Motor neuron (in vitro differentiated cells): ENCODE data around the gene INO80D. TPM values are rescaled to one million over a fixed set of nuclear protein-coding genes. Genes with fewer than 3 reads are reported as not detected.
"Not testable (repeated sequence)": the region's sequence is repeated elsewhere in the genome, so short reads cannot be mapped to it uniquely, and the experiment has no call there.

Experiments used
- ATAC-seq, 8 experiments: fragments of 200-7000 bp; cut with Tn5 transposase; replicated peaks in 6 of 8; 2 replicates each; pipeline ENCODE4 v1.8.0; 2021; ENCODE audit warnings: mild to moderate bottlenecking in 8 of 8, moderate library complexity in 8 of 8
- H3K27ac ChIP-seq, 2 donors: fragments of 250-450 bp; sonication (Bioruptor Pico); 2 replicates each; pipeline ENCODE4 v1.9.0; 2021; ENCODE audit warnings: antibody characterized with exemption in 2 of 2, mild to moderate bottlenecking in 2 of 2, moderate library complexity in 1 of 2
- H3K4me1 ChIP-seq, 2 donors: fragments of 250-450 bp; sonication (Bioruptor Pico); replicated peaks in 1 of 2; 2 replicates each; pipeline ENCODE4 v1.6.1; 2021; ENCODE audit warnings: antibody characterized with exemption in 2 of 2, mild to moderate bottlenecking in 2 of 2, moderate library complexity in 1 of 2
- H3K4me3 ChIP-seq, 5 donors: fragments of 250-450 bp; sonication (Bioruptor Pico); 2 replicates each; pipeline ENCODE4 v1.9.0; 2021; ENCODE audit warnings: antibody characterized with exemption in 5 of 5, mild to moderate bottlenecking in 5 of 5, moderate library complexity in 4 of 5
- WGBS, 10 experiments: fragments of 450-650 bp; shearing (Covaris generic); methylation state at CpG; one replicate each; pipeline ENCODE4 v1.0.0; 2022; 5-methylcytosine and 5-hydroxymethylcytosine counted together
- in situ Hi-C, 9 experiments: fragments of 400-800 bp; cut with MboI; loops; one replicate each; pipeline ENCODE4 v1.15.0; 2021; ENCODE audit warnings: low sequenced_read_pairs in 9 of 9, low pct_unique_long_range_greater_than_20kb in 2 of 9; ENCODE audit not compliant: unreplicated experiment in 9 of 9
- total RNA-seq, 8 experiments: library from RNA; unstranded; fragments of 300-600 nt; gene quantifications; 2 replicates each; pipeline versions ENCODE4 v1.2.3 to v1.2.4, GENCODE V29; 2022

The INO80D gene
- total RNA-seq, 8 experiments from 2014 or later = 5.8 to 15.3 (median 10.7) TPM

GRCh38 chr2:206079699-206080465, 6.1 kb downstream of the INO80D start:
- ATAC-seq = peak in 3 of 8 experiments; percentile 6 to 41 (median 22)
- in situ Hi-C loops = no loop called here

GRCh38 chr2:206077879-206078278, 8.1 kb downstream of the INO80D start:
- H3K4me1 ChIP-seq, H3K27ac ChIP-seq, in situ Hi-C loops, ATAC-seq, H3K4me3 ChIP-seq: not testable (repeated sequence)
- 67 to 100% (median 96%) methylated on average over 1 to 4 of the region's 5 CpGs; no CpG with 5 or more reads in 3 of the 10 experiments for WGBS, 10 experiments

More at GRCh38 chr2:206079699-206080465, 6.1 kb downstream of the INO80D start:
- Histone ChIP-seq H3K4me3 (no peak overlapping the region), H3K27ac (no peak overlapping the region), H3K4me1 (no peaks in the 10 kb centered on the region)
- WGBS, 10 experiments = 54 to 84% (median 70%) methylated on average over 2 to 7 of the region's 9 CpGs; no CpG with 5 or more reads in 1 of the 10 experiments

- 100% methylated on average over 1 of the region's 1 CpG; no CpG with 5 or more reads in 2 of the 10 experiments for WGBS, 10 experiments
- in situ Hi-C loops = no loop called here
- Histone ChIP-seq H3K4me3 (no peak overlapping the region), H3K27ac (no peak overlapping the region), H3K4me1 (no peaks in the 10 kb centered on the region)
- ATAC-seq = no peak
Measured at GRCh38 chr2:206075113-206075512, 10.9 kb downstream of the INO80D start.

- 22 to 80% (median 70%) methylated on average over 1 of the region's 1 CpG; no CpG with 5 or more reads in 6 of the 10 experiments for WGBS, 10 experiments
- peak in 1 of 8 experiments; percentile 14 for ATAC-seq
- in situ Hi-C loops = no loop called here
- no peak overlapping the region for H3K4me3 ChIP-seq
- H3K4me1 ChIP-seq = no peaks in the 10 kb centered on the region
- H3K27ac ChIP-seq = no peak overlapping the region
Measured at GRCh38 chr2:206071807-206072206, 14.2 kb downstream of the INO80D start.

GRCh38 chr2:206069417-206069816, 16.6 kb downstream of the INO80D start:
- Histone ChIP-seq H3K4me3 (no peak overlapping the region), H3K27ac (no peak overlapping the region), H3K4me1 (no peaks in the 10 kb centered on the region)
- ATAC-seq = no peak
- in situ Hi-C loops = no loop called here
- 78 to 100% (median 95%) methylated on average over 1 to 2 of the region's 2 CpGs; no CpG with 5 or more reads in 2 of the 10 experiments for WGBS, 10 experiments

GRCh38 chr2:206068207-206068606, 17.8 kb downstream of the INO80D start:
- in situ Hi-C loops = no loop called here
- no peak for ATAC-seq
- no peak overlapping the region for H3K4me3 ChIP-seq
- WGBS, 10 experiments = 100% methylated on average over 1 of the region's 1 CpG; no CpG with 5 or more reads in 6 of the 10 experiments
- no peak overlapping the region for H3K27ac ChIP-seq
- no peaks in the 10 kb centered on the region for H3K4me1 ChIP-seq

- no peak for ATAC-seq
- 92 to 100% (median 97%) methylated on average over 1 to 2 of the region's 2 CpGs; no CpG with 5 or more reads in 2 of the 10 experiments for WGBS, 10 experiments
Measured at GRCh38 chr2:206064077-206064476, 21.9 kb downstream of the INO80D start.

GRCh38 chr2:206063635-206064034, 22.3 kb downstream of the INO80D start:
- 100% methylated on average over 1 of the region's 1 CpG; no CpG with 5 or more reads in 8 of the 10 experiments for WGBS, 10 experiments
- Histone ChIP-seq H3K4me1 (no peaks in the 10 kb centered on the region), H3K27ac (no peak overlapping the region), H3K4me3 (no peak overlapping the region)
- in situ Hi-C loops = no loop called here
- no peak for ATAC-seq

More at GRCh38 chr2:206064077-206064476, 21.9 kb downstream of the INO80D start:
- H3K4me1 ChIP-seq = no peaks in the 10 kb centered on the region
- no peak overlapping the region for H3K27ac ChIP-seq
- in situ Hi-C loops = no loop called here
- no peak overlapping the region for H3K4me3 ChIP-seq

- Histone ChIP-seq H3K4me1 (no peaks in the 10 kb centered on the region), H3K4me3 (no peak overlapping the region), H3K27ac (no peak overlapping the region)
- ATAC-seq = no peak
- 73 to 100% (median 90%) methylated on average over 1 to 7 of the region's 7 CpGs; no CpG with 5 or more reads in 1 of the 10 experiments for WGBS, 10 experiments
- in situ Hi-C loops = no loop called here
Measured at GRCh38 chr2:206062724-206063123, 23.2 kb downstream of the INO80D start.

GRCh38 chr2:206056286-206056685, 29.7 kb downstream of the INO80D start:
- in situ Hi-C loops = no loop called here
- Histone ChIP-seq H3K4me1 (no peaks in the 10 kb centered on the region), H3K27ac (no peak overlapping the region), H3K4me3 (no peak overlapping the region)
- WGBS, 10 experiments = 80 to 100% (median 98%) methylated on average over 1 to 8 of the region's 8 CpGs; no CpG with 5 or more reads in 2 of the 10 experiments
- ATAC-seq = no peak

- 47 to 100% (median 93%) methylated on average over 2 to 3 of the region's 3 CpGs for whole genome bisulfite sequencing, 10 experiments
- no peak for ATAC-seq
- in situ Hi-C loops = no loop called here
- no peaks in the 10 kb centered on the region for H3K4me1 ChIP-seq
- no peak overlapping the region for H3K4me3 ChIP-seq
- H3K27ac ChIP-seq = no peak overlapping the region
Measured at GRCh38 chr2:206054952-206055351, 31.0 kb downstream of the INO80D start.

- no peaks in the 10 kb centered on the region for H3K4me1 ChIP-seq
- H3K27ac ChIP-seq = no peak overlapping the region
- H3K4me3 ChIP-seq = no peak overlapping the region
- 84 to 100% (median 95%) methylated on average over 1 to 6 of the region's 6 CpGs; no CpG with 5 or more reads in 1 of the 10 experiments for WGBS, 10 experiments
- no peak for ATAC-seq
- in situ Hi-C loops = no loop called here
Measured at GRCh38 chr2:206051912-206052311, 34.1 kb downstream of the INO80D start.

GRCh38 chr2:206049392-206049791, 36.6 kb downstream of the INO80D start:
- 88 to 100% (median 100%) methylated on average over 1 of the region's 1 CpG; no CpG with 5 or more reads in 1 of the 10 experiments for WGBS, 10 experiments
- no peaks in the 10 kb centered on the region for H3K4me1 ChIP-seq
- no peak overlapping the region for H3K4me3 ChIP-seq
- in situ Hi-C loops = no loop called here
- no peak for ATAC-seq
- no peak overlapping the region for H3K27ac ChIP-seq
